ENCODE results near the gene IGFBP2.

Gene IGFBP2

DNA sequence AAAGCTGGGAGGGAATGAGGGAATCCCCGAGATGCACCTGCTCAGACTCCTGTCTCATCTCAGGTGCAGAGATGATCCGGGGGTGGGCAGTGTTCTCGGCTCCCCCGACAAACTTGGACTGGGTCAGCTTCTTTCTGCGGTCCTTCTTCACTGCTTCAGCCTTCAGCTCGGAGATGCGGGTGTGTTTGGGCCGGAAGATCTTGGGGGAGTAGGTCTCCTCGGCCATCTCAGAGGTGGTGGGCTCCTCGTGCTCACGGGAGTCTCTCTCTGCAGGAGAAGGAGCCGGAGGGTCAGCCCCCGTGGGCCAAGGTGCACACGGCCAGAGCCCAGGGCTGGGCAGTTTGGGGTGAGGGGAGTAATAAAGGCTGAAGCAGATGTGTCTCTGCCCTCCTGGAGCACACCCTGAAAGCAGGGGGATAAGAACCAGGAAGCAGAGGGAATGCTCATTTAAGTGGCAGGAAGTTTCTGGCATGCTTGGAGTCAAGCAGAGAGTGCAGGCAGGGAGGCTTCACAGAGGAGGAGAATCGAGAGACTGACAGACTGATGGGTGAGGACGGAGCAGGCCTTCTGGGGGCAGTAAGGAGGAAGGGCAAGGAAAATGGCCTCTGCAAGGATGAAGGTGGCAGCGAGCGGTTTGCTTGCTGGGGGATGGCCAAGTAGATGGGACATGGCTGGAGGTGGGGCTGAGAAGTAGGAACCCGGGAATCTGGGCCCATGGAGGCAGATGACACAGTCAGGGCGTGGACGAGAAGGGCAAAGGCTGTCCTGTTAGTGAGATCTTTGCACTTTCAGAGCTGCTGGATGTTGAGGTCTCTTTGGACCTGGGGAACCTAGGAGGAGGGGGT lies 45.8 kb downstream of the IGFBP2 start:
- H3K27ac ChIP-seq: no peak overlapping the region
- no peak for DNase-seq (ENCODE audit: low read depth, low spot score)

DNA sequence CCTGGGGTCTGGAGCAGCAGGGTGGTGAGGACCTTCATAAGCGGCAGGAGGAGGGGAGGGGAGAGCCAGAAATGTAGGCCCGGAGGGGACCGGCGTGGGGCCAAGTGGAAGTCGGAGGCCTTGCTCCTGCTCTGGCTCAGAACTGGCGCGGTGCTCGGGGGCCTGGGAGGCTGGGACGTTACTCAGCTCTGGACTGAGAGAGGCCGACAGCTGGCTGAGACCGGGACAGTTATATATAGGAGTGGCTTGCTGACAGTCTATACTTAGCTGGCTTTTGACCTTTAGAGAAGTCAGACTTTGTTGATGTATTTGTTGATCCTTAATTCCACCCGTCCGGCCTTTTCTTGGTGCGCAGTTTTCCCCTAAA lies 46.4 kb downstream of the IGFBP2 start:
- no peak overlapping the region for H3K27ac ChIP-seq
- no peak for DNase-seq (ENCODE audit: low read depth, low spot score)

GRCh38 chr2:216680951-216681629 lies 47.9 kb downstream of the IGFBP2 start:
- no peak overlapping the region for H3K27ac ChIP-seq

GRCh38 chr2:216681683-216682082 lies 48.5 kb downstream of the IGFBP2 start:
- H3K27ac ChIP-seq: peak overlapping the region; percentile 67
- DNase-seq (ENCODE audit: low read depth, low spot score): no peak

More at GRCh38 chr2:216680951-216681629, 47.9 kb downstream of the IGFBP2 start:
- no peak for DNase-seq (ENCODE audit: low read depth, low spot score)

- H3K27ac ChIP-seq: no peak overlapping the region
- DNase-seq (ENCODE audit: low read depth, low spot score): peak; percentile 86
Measured at GRCh38 chr2:216683846-216684245, 50.6 kb downstream of the IGFBP2 start.

DNA sequence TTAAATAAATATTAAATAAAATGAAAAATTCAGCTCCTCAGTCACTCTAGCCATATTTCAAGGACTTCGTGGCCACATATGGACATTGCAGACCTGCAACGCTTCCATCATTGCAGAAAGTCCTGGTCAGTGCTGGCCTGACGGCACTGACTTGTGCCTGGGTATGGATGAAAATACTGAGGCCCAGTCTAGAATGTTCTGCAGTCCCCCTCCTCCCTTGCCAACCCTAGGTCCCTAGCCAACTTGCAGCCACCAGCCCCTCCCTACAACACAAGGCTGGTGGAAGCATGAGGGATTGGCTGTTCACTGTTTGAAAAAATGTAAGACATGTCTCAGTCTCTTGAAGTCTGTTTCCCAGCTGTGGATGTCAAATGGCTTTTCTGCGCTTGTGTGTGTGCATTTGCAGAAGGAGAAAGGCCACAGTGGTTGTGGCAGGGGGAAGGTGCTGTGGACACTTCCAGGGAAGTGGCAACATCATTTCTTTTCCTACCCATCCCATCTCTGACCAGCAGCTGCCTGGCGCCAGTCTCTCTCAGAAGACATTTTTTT lies 52.2 kb downstream of the IGFBP2 start:
- DNase-seq (ENCODE audit: low read depth, low spot score): no peak
- H3K27ac ChIP-seq: no peak overlapping the region

GRCh38 chr2:216687111-216687510 lies 53.9 kb downstream of the IGFBP2 start:
- DNase-seq (ENCODE audit: low read depth, low spot score): no peak
- H3K27ac ChIP-seq: no peak overlapping the region

DNA sequence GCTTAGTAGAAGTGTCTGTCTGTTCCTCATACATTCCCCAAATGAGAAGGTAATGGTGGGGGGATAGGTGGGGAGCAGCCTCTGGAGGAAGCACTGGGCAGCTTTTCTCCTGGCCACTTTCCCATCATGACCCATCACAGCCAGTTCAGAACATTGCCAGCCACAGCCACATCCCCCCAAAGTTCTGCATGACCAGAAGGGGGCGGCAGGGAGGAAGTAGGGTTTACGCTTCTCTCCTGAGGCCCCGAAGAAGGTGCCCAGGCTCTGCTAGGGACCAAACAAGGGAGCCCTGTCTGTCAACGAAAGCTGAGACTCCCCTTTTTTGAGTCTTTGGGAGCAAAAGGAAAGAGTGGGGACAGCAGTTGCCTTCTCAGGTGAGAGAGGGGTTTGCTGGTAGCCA lies 54.4 kb downstream of the IGFBP2 start:
- no peak overlapping the region for H3K27ac ChIP-seq
- DNase-seq (ENCODE audit: low read depth, low spot score): no peak

GRCh38 chr2:216688731-216689340 lies 55.6 kb downstream of the IGFBP2 start:
- no peak overlapping the region for H3K27ac ChIP-seq
- no peak for DNase-seq (ENCODE audit: low read depth, low spot score)

- H3K27ac ChIP-seq: no peak overlapping the region
Measured at GRCh38 chr2:216689397-216689796, 56.2 kb downstream of the IGFBP2 start.

DNA sequence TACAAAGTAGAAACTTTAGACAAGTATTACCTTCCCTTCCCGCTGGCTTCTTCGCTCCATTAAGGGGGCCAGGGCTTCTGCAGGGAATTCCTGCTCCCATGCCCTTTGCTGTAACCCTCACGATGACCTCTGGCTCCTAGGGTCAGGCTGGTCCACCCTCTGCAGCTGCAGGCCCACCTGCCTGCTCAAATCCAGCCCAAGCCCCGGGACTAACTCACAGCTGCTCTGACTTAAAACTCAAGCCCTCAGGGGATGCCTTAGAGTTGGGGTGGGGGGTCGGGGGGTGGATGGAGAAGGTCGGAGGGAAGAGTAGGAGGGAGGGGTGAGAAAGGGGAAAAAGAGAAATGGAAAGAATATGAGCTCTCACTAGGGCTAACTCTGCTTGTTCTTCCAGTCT lies 57.2 kb downstream of the IGFBP2 start:
- no peak overlapping the region for H3K27ac ChIP-seq
- DNase-seq (ENCODE audit: low read depth, low spot score): no peak

More at GRCh38 chr2:216689397-216689796, 56.2 kb downstream of the IGFBP2 start:
- DNase-seq (ENCODE audit: low read depth, low spot score): no peak

DNA sequence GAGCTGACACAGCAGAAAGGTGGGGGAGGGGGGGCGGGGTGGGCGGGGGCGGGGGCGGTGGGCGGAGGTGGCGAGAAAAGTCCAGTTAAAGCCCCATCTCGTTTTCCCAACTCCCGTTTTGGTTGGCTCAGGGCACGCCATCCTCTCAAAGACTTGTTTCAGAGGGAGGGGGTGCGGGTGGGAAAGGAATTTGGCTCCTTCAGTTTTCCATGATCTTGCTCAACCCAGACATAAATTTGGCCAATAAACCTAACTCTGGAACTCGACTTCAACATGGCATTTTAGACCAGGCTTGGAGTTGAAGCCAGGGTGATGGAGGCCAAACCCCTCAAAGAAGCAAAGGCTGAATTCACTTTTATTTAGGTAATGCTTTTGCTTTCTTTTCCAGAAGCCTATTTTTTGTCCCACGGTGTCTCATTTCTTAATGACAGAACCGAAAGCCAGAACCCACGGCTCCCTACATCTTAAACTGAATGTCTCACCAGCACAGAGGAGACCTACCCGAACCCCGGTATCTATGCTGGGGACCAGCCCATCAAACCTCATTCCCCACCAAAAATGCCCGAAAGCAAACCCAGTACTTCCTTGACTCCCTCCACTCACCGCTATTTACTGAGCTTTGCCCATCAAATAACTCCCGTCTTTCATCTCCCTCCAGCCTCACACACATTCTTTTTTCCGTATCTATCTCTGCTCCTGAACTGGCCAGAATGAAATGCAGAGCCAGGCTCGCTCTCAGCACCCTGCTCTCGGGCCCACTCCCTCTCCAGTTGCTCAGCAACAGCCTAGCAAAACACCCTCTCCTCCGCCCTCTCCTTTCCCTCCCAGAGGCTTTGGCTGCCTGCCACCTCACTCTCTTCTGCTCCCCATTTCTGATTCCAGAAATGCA lies 57.9 kb downstream of the IGFBP2 start:
- DNase-seq (ENCODE audit: low read depth, low spot score): no peak
- H3K27ac ChIP-seq: no peak overlapping the region

DNA sequence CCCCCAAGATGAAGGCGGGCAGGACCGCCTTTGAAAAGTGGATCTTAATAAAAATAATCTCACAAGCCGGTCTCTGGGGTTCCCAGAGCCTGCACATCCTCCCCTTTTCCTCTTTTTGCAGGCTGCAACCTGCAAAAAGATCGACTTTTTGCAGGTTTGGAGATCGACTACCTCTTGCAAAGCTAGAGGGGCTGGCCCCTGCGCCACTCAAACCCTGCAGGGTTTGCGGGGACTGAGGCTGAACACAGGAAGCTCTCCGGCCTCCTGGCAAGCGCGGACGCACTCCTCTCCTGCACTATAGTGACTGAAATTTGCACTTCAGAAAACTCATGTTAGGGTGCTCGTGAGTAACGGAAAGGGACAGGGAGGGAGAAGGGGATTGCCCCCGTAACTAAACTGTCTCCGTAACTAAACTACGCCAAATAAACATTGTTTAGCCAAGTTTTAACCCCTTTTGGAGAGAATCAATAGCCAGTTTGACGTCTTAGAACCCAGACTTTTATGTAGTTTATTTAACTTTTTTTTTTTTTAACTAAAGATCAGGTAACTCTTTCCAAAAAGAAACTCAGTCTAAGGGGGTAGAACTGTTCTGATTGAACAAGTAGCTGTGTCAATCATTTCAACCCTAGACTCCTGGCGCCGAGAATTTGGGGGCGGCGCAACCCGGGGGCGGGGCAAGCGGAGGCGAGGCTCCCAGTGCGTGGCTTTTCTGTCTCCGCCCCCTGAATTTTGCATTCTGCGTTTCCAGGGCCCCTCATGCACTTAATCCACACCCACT lies 59.6 kb downstream of the IGFBP2 start:
- H3K27ac ChIP-seq: no peak overlapping the region
- no peak for DNase-seq (ENCODE audit: low read depth, low spot score)

DNA sequence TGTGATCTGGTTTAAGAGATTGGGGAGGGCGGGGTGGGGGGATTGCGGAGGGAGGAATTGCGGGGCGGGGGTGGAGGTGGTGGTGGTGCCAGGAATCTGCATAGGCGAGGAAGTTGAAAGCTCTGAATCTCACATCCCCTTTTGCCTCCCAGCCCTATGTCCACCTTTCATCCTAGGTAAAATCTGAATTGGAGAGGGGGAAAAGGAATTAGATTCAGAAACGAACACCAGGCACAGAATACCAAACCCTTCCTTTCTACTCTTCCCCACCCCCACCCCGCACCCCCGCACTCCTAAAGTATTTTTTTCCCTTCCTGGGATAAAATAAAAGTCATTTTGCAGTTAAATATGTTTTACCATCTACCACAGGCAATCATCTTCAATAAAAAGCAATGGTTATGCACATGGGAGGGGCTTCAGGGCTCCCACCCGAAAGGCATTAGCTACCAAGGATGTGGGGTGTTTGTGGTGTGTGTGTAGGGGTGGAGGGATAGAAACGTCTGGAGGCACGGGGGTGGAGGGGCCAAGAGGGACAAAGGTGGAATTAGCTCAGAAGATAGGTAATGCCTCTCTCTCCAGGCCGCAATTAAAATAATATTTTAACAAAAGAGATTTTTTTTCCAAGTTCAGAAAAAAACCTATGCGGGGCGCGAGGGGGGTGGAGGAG lies 60.3 kb downstream of the IGFBP2 start:
- H3K27ac ChIP-seq: no peak overlapping the region
- no peak for DNase-seq (ENCODE audit: low read depth, low spot score)

DNA sequence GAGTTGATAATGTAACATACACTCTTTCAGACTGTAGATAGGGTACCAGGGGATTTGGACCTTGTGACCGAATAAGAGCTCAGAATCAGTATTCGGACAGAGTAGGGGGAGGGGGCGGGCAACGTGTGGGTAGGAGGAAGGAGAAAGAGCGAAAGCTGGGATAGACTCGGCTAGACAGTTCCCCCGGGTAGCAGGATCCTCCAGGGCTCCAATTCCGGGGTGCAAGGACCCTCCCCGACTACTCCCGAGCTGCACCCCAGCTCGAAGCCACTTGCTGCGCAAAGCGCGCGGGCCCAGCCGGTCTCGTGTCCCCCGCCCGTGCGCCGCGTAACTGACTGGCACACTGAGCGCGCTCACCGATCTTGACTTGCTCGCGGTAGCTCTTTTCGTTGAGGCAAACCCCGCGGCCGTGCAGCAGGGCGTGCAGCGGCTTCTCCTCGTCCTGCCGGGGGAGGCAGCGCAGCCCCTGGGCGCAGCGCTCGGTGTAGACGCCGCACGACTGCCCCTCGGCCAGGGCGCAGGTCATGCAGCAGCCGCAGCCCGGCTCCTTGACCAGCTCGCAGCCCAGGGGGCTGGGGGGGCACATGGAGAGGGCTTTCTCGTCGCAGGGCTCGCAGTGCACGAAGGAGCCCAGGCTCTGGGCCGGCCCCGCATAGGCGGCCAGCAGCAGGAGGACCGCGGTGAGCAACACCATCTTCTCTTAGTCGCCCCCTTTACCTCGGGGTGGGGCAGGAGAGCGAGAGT lies 61.0 kb downstream of the IGFBP2 start:
- no peak for DNase-seq (ENCODE audit: low read depth, low spot score)
- no peak overlapping the region for H3K27ac ChIP-seq

DNA sequence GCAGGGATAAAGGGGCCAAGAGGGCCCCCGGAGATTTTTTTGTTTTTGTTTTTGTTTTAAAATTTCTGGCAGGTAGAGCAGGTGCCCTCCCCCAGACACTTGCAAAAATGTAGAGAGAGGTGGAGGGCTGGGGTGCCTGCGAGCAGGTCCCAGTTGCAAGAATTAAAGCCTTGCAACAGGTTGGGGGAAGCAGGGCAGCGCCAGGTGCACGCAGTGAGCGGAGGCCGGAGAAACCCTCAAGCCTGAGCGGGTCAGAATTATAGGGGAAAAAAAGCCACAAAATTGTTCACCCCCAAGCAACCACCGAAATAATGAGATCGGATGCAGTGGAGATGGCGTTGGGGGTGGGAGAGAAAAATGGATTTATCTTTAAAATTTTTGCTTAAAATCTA lies 61.6 kb downstream of the IGFBP2 start:
- DNase-seq (ENCODE audit: low read depth, low spot score): no peak
- no peak overlapping the region for H3K27ac ChIP-seq

DNA sequence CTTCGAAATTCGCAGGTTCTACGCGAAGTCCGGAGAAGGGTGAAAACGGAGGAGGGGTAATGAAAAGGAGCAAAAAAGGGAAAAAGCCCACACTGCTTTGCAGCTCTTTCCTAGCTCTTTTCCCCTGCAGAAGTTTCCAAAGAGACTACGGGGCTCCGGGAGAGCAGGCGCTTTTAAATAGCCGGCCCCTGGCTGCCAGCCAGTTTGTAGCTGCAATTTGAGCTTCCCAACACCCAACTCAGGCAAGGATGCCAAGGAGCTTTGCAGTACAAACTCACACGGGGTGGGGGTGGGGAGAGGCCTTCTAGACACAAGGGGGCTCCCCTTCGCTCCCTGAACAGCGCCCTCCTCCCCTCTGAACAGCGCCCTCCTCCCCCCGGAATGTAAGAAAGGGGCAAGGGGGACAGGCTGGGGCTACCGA lies 62.2 kb downstream of the IGFBP2 start, which contains the start of gene IGFBP5:
TSS of gene IGFBP5 (minus strand) at position 149 of the 421 bp plus-strand sequence. CDS start 774 bp downstream, outside the sequence.
- H3K27ac ChIP-seq: no peak within 1 kb of the TSS
- DNase-seq (ENCODE audit: low read depth, low spot score): no peak

GRCh38 chr2:216696321-216696720 lies 63.1 kb downstream of the IGFBP2 start:
- no peak overlapping the region for H3K27ac ChIP-seq
- no peak for DNase-seq (ENCODE audit: low read depth, low spot score)

All from epithelial cell of prostate (primary cell).